GM23338 (cell line): Measurements from ENCODE around the gene C11orf24. TPM values are rescaled to one million over a fixed set of nuclear protein-coding genes. Genes with fewer than 3 reads are reported as not detected.
"Not testable (repeated sequence)": the region's sequence is repeated elsewhere in the genome, so short reads cannot be mapped to it uniquely, and the experiment has no call there.

ENCODE experiments used
- ATAC-seq: fragments of 200-7000 bp; cut with Tn5 transposase; 3 replicates; pipeline ENCODE4 v1.9.1; 2020
- DNase-seq: peaks from one replicate; pipeline ENCODE4 v3.0.0-alpha.2; 2015; ENCODE audit warnings: low spot score
- H2AFZ ChIP-seq: fragments of 200-600 bp; sonication (generic); 2 replicates; pipeline ENCODE4 v1.8.0; 2016; ENCODE audit warnings: antibody characterized with exemption, mild to moderate bottlenecking, moderate library complexity
- H3F3A ChIP-seq: fragments of 200-600 bp; sonication (generic); replicated peaks from 2 replicates; pipeline ENCODE4 v1.8.0; 2017; ENCODE audit warnings: antibody characterized with exemption, mixed run types, low read depth
- H3K27ac ChIP-seq: fragments of 200-600 bp; sonication (generic); 2 replicates; pipeline ENCODE4 v1.6.1; 2016; ENCODE audit warnings: low read depth
- H3K27me3 ChIP-seq: fragments of 200-600 bp; sonication (generic); 2 replicates; pipeline ENCODE4 v1.8.0; 2016; ENCODE audit warnings: mild to moderate bottlenecking, mixed run types, moderate library complexity; ENCODE audit not compliant: insufficient read depth
- H3K36me3 ChIP-seq: fragments of 200-600 bp; sonication (generic); 2 replicates; pipeline ENCODE4 v1.8.0; 2016; ENCODE audit warnings: mild to moderate bottlenecking; ENCODE audit not compliant: insufficient read depth
- H3K4me1 ChIP-seq: fragments of 200-600 bp; sonication (generic); 2 replicates; pipeline ENCODE4 v1.8.0; 2016; ENCODE audit warnings: mild to moderate bottlenecking, moderate library complexity; ENCODE audit not compliant: insufficient read depth
- H3K4me2 ChIP-seq: fragments of 200-600 bp; sonication (generic); 2 replicates; pipeline ENCODE4 v1.7.1; 2017; ENCODE audit warnings: mixed run types
- H3K4me3 ChIP-seq: fragments of 200-600 bp; sonication (generic); 2 replicates; pipeline ENCODE4 v1.6.1; 2016; ENCODE audit warnings: mixed run types
- H3K79me2 ChIP-seq: fragments of 200-600 bp; sonication (generic); replicated peaks from 2 replicates; pipeline ENCODE4 v1.8.0; 2017; ENCODE audit warnings: mild to moderate bottlenecking; ENCODE audit not compliant: insufficient read depth
- H3K9me2 ChIP-seq: fragments of 200-600 bp; sonication (generic); 2 replicates; pipeline ENCODE4 v1.8.0; 2017; ENCODE audit not compliant: insufficient read depth
- H4K20me1 ChIP-seq: fragments of 200-600 bp; sonication (generic); replicated peaks from 2 replicates; pipeline ENCODE4 v1.8.0; 2017; ENCODE audit warnings: mild to moderate bottlenecking; ENCODE audit not compliant: insufficient read depth
- H3K27ac Mint-ChIP-seq: 2 replicates; pipeline ENCODE4 v1.8.0; 2020; ENCODE audit warnings: inconsistent platforms, mild to moderate bottlenecking, moderate library complexity, mixed read lengths
- H3K27me3 Mint-ChIP-seq: 3 replicates; pipeline ENCODE4 v1.8.0; 2022; ENCODE audit warnings: low read depth, mild to moderate bottlenecking, moderate library complexity, mixed read lengths, inconsistent platforms; ENCODE audit not compliant: insufficient read depth, poor library complexity
- H3K36me3 Mint-ChIP-seq: 3 replicates; pipeline ENCODE4 v1.8.0; 2021; ENCODE audit warnings: low read depth, mild to moderate bottlenecking, inconsistent platforms, moderate library complexity, mixed read lengths
- H3K4me1 Mint-ChIP-seq: 3 replicates; pipeline ENCODE4 v1.8.0; 2020; ENCODE audit warnings: mild to moderate bottlenecking, inconsistent platforms, mixed read lengths
- H3K4me3 Mint-ChIP-seq: 3 replicates; pipeline ENCODE4 v1.8.0; 2021; ENCODE audit warnings: moderate library complexity, mild to moderate bottlenecking, inconsistent platforms, mixed read lengths
- H3K9me3 Mint-ChIP-seq: 3 replicates; pipeline ENCODE4 v1.8.0; 2020; ENCODE audit warnings: moderate library complexity, mild to moderate bottlenecking, inconsistent platforms, mixed read lengths
- CTCF ChIP-seq, 2 experiments: fragments of 200-600 bp in 1 of 2; sonication (generic) in 1 of 2; conservative IDR thresholded peaks; 2 replicates each; pipeline versions ENCODE4 v1.5.1 to v1.6.1; 2016 to 2017; ENCODE audit warnings: antibody characterized with exemption in 2 of 2, low read depth in 2 of 2, mild to moderate bottlenecking in 2 of 2, moderate library complexity in 1 of 2
- ETS1 ChIP-seq: IDR thresholded peaks from 2 replicates; pipeline ENCODE4 v1.6.1; 2016; ENCODE audit warnings: antibody characterized with exemption
- EZH2 ChIP-seq: fragments of 200-600 bp; sonication (generic); IDR thresholded peaks from one replicate; pipeline ENCODE4 v1.8.0; 2017; ENCODE audit warnings: antibody characterized with exemption, mild to moderate bottlenecking, low read depth; ENCODE audit not compliant: unreplicated experiment
- JUNB ChIP-seq: IDR thresholded peaks from one replicate; pipeline ENCODE4 v1.6.1; 2016; ENCODE audit warnings: antibody characterized with exemption; ENCODE audit not compliant: unreplicated experiment
- NANOG ChIP-seq: IDR thresholded peaks from 2 replicates; pipeline ENCODE4 v1.6.1; 2016; ENCODE audit warnings: antibody characterized with exemption, borderline replicate concordance
- POLR2AphosphoS5 ChIP-seq: IDR thresholded peaks from 2 replicates; pipeline ENCODE4 v1.6.1; 2016; ENCODE audit warnings: antibody characterized with exemption, low read depth
- REST ChIP-seq: IDR thresholded peaks from one replicate; pipeline ENCODE4 v1.6.1; 2018; ENCODE audit warnings: antibody characterized with exemption; ENCODE audit not compliant: unreplicated experiment
- STAT1 ChIP-seq: IDR thresholded peaks from one replicate; pipeline ENCODE4 v1.6.1; 2016; ENCODE audit warnings: antibody characterized with exemption; ENCODE audit not compliant: unreplicated experiment
- ZNF114 ChIP-seq: fragments of 250-450 bp; sonication (Bioruptor Pico); IDR thresholded peaks from 2 replicates; pipeline ENCODE4 v1.5.0; 2020; ENCODE audit warnings: mild to moderate bottlenecking, moderate library complexity
- ZNF331 ChIP-seq: fragments of 250-450 bp; sonication (Bioruptor Pico); IDR thresholded peaks from 2 replicates; pipeline ENCODE4 v1.5.0; 2020; ENCODE audit warnings: low read depth, mild to moderate bottlenecking, moderate library complexity
- ZNF462 ChIP-seq: fragments of 250-450 bp; sonication (Bioruptor Pico); IDR thresholded peaks from 2 replicates; pipeline ENCODE4 v1.5.0; 2020; ENCODE audit warnings: mild to moderate bottlenecking, moderate library complexity
- polyA plus RNA-seq: library from polyadenylated mRNA; unstranded; fragments of >200 nt; fragmentation: Nextera tagmentation; extraction: Ambion mirVana; gene quantifications from 2 replicates; pipeline ENCODE4 v1.2.1, GENCODE V29; 2016
- total RNA-seq: library from RNA; depleted of rRNA; stranded (reverse); fragments of >200 nt; shearing (Covaris generic); gene quantifications from 2 replicates; pipeline ENCODE4 v1.2.3, GENCODE V29; 2014

Gene C11orf24
- total and polyA plus RNA-seq, 2 experiments from 2014 or later = 49.8 to 57.5 TPM

DNA sequence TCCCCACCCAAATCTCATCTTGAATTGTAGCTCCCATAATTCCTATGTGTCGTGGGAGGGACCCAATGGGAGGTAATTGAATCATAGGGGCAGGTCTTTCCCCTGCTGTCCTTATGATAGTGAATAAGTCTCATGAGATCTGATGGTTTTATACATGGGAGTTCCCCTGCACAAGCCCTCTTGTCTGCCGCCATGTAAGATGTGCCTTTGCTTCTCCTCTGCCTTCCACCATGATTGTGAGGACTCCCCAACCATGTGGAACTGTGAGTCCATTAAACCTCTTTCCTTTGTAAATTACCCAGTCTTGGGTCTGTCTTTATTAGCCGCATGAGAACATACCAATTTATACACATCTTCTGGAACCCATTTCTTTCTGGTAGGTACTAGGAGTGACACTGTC lies 12.8 kb upstream of the C11orf24 start:
- DNase-seq, H3K9me3 Mint-ChIP-seq, H3K27ac ChIP-seq, H3K4me2 ChIP-seq, H3K27me3 ChIP-seq, H3K4me1 Mint-ChIP-seq, H3K36me3 Mint-ChIP-seq, H3K36me3 ChIP-seq, H3K79me2 ChIP-seq, H3K4me3 Mint-ChIP-seq, H3K9me2 ChIP-seq, H3K4me3 ChIP-seq, H3K27me3 Mint-ChIP-seq, H3K4me1 ChIP-seq, ATAC-seq, H3F3A ChIP-seq, H3K27ac Mint-ChIP-seq, H4K20me1 ChIP-seq, H2AFZ ChIP-seq: not testable (repeated sequence)

GRCh38 chr11:68282861-68283230 lies 11.1 kb upstream of the C11orf24 start:
- Histone ChIP-seq H3K36me3 (no peaks in the 10 kb centered on the region), H2AFZ (no peak overlapping the region; the same call in 1 of the 2 replicates), H4K20me1 (no peaks in the 10 kb centered on the region), H3K4me2 (no peak overlapping the region), H3K9me2 (no peaks in the 10 kb centered on the region), H3K27me3 (no peaks in the 10 kb centered on the region), H3K4me1 (no peaks in the 10 kb centered on the region), H3K4me3 (no peak overlapping the region), H3K79me2 (no peaks in the 10 kb centered on the region), H3K27ac (no peak overlapping the region), H3F3A (no peaks in the 10 kb centered on the region)
- peaks cover 8% of the 10 kb centered on the region for H3K27me3 Mint-ChIP-seq
- H3K4me3 Mint-ChIP-seq = no peak overlapping the region
- no peaks in the 10 kb centered on the region for H3K36me3 Mint-ChIP-seq
- no peak overlapping the region for H3K27ac Mint-ChIP-seq
- DNase-seq (no peak), ATAC-seq (no peak)
- peaks cover 2% of the 10 kb centered on the region; the same call in 1 of the 3 replicates for H3K9me3 Mint-ChIP-seq
- peaks cover 3% of the 10 kb centered on the region; the same call in 2 of the 3 replicates for H3K4me1 Mint-ChIP-seq
- TF ChIP-seq EZH2 (no peak), ETS1 (no peak), STAT1 (no peak), CTCF (conservative IDR thresholded peaks at IDR 0.05; ENCODE audit: low read depth in 2 of 2) (no peak), ZNF462 (no peak), POLR2AphosphoS5 (no peak), NANOG (no peak), ZNF331 (CRISPR knock-in tag) (no peak), ZNF114 (no peak), JUNB (no peak), REST (no peak)
